ENCODE measurements around the gene GPR42.
"Not testable (repeated sequence)": the region's sequence is repeated elsewhere in the genome, so short reads cannot be mapped to it uniquely, and the experiment has no call there.

Gene GPR42

DNA sequence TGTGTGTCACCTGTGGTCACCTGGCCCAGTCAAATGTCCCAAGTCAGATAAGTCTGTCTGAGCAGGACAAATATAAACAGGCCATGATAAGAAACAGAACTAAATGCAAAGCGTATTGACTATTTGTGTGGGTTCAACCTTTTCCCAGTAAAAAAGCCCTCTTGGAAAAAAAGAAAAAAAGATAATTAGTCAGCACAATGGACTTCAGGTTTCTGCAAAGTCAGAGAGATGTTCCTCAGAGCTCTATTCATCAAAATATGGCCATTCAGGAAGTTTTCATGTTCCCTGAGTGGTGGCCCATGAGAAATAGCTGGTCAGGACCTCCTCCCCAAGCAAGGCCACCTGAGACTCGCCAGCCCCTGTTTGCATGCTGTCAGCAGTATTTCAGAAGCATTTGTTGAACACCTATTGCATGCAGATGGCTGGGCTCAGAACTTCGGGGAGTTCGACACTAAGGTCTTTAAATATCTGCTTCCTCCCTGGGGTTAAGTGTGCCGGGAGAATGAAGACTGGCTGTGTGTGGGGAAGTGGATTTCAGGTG lies 9.9 kb upstream of the GPR42 start:
- no peak for DNase-seq (ENCODE audit: low read depth)
- no peak overlapping the region for H3K4me3 ChIP-seq (ENCODE audit: low read depth, low read length)

DNA sequence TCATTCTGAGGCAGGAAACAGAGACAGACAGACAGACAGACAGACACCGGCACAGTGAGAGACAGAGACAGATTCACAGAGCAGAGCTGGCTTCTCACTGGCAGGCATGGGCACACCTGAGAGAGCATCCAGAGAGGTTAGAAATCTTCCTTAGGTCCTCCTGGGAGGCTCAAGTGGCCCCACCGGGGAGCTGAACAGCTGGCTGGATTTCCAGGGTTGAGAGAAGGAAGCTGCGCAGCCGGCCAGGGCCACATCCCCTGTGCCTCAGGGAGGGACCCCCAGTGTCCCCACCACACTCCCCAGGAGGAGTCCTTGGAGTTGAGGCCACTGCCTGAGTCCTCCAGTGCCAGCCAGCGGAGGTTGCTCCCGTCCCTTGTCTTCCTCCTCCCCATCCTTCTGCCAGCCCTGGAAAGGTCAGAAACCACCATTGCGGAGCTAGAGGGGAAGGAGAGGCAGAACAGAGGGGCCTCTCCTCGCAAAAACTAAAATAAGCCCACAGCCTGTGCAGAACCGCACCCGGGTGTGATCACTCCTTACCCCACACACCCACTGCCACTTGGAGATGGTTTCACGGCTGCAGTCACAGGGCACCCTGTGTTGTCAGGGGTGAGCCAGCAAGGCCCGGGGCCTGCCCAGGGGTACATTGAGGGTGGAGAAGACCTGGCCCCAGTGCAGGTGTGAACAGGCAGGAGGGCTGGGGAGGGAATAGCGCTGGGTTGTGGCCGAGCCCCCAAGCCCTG lies 8.4 kb upstream of the GPR42 start:
- H3K4me3 ChIP-seq (ENCODE audit: low read depth, low read length) = no peak overlapping the region

GRCh38 chr19:35363001-35363590 lies 7.8 kb upstream of the GPR42 start:
- no peak overlapping the region for H3K4me3 ChIP-seq (ENCODE audit: low read depth, low read length)
- DNase-seq (ENCODE audit: low read depth) = no peak

More for the DNA sequence above, 8.4 kb upstream of the GPR42 start:
- DNase-seq (ENCODE audit: low read depth) = no peak

DNA sequence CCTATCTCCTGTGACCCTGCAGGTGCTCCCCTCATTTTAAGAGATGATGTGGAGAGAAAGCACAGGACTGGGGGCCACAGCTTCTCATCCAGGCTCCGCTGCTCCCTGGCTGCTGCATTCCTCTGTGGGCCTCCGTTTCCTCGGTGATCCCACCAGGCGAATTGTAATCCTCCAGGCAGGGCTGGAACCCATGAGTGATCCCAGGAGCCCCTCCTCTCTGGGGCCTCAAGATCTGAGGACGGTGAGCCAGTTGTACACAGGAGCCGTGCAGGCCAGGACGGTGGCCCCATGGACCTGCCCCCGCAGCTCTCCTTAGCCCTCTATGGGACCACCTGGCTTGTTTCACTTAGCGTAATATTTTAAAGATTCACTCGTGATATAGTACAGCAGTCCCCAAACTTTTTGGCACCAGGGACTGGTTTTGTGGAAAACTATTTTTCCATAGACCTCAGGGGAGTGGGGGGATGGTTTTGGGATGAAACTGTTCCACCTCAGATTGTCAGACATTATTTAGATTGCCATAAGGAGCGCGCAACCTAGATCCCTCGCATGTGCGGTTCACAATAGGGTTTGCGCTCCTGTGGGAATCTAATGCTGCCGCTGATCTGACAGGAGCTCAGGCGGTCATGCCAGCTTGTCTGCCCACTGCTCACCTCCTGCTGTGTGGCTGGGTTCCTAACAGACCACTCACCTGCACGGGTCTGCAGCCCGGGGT lies 7.0 kb upstream of the GPR42 start:
- H3K4me3 ChIP-seq (ENCODE audit: low read depth, low read length) = no peak overlapping the region
- no peak for DNase-seq (ENCODE audit: low read depth)

DNA sequence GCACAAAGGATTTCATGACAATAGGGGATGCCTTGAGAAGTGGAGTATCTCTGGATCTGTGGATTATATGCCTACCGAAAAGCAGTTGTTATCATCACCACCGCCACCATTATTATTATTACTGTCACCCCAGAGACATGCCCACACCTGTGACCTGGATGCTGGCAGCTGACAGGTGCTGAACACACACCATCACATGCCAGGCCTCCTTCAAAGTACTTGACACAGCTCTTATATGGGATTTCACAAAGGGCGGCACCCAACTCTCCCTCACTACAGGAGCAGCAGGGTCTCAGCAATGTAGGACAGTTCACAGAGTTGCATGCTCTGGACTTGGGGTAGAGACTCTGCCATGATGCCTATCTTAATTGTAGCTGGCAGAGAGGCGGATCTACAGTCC lies 5.6 kb upstream of the GPR42 start:
- DNase-seq (ENCODE audit: low read depth) = no peak

DNA sequence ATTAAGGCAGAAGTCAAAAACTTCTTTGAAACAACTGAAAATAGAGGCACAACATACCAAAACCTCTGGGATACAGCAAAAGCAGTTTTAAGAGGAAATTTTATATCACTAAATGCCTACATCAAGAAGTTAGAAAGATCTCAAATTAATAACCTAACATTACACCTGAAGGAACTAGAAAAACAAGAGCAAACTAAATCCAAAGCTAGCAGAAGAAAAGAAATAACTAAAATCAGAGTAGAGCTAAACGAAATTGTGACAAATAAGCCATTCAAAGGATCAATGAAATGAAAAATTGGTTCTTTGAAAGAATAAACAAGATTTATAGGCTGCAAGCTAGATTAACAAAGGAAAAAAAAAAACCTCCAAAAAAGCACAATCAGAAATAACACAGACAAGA lies 2.5 kb upstream of the GPR42 start:
- DNase-seq (ENCODE audit: low read depth) = no peak
- no peak overlapping the region for H3K4me3 ChIP-seq (ENCODE audit: low read depth, low read length)

More for the DNA sequence above, 5.6 kb upstream of the GPR42 start:
- H3K4me3 ChIP-seq (ENCODE audit: low read depth, low read length) = no peak overlapping the region

DNA sequence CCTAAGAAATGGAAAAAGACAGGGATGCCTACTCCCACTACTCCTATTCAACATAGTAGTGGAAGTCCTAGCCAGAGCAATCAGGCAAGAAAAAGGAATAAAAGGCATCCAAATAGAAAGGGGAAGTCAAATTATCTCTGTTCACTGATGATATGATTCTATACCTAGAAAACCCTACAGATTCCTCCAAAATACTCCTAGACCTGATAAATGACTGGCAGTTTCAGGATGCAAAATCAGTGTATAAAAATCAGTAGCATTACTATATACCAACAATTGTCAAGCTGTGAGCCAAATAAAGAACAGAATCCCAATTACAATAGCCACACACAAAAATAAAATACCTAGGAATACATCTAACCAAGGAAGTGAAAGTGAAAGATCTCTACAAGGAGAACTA lies 1.3 kb upstream of the GPR42 start:
- no peak for DNase-seq (ENCODE audit: low read depth)
- H3K4me3 ChIP-seq (ENCODE audit: low read depth, low read length) = no peak overlapping the region

GRCh38 chr19:35373492-35373891 lies 2.6 kb downstream of the GPR42 start:
- DNase-seq (ENCODE audit: low read depth) = no peak
- H3K4me3 ChIP-seq (ENCODE audit: low read depth, low read length) = no peak overlapping the region

GRCh38 chr19:35374031-35374430 lies 3.2 kb downstream of the GPR42 start:
- not testable (repeated sequence) for H3K4me3 ChIP-seq (ENCODE audit: low read depth, low read length); DNase-seq (ENCODE audit: low read depth)

DNA sequence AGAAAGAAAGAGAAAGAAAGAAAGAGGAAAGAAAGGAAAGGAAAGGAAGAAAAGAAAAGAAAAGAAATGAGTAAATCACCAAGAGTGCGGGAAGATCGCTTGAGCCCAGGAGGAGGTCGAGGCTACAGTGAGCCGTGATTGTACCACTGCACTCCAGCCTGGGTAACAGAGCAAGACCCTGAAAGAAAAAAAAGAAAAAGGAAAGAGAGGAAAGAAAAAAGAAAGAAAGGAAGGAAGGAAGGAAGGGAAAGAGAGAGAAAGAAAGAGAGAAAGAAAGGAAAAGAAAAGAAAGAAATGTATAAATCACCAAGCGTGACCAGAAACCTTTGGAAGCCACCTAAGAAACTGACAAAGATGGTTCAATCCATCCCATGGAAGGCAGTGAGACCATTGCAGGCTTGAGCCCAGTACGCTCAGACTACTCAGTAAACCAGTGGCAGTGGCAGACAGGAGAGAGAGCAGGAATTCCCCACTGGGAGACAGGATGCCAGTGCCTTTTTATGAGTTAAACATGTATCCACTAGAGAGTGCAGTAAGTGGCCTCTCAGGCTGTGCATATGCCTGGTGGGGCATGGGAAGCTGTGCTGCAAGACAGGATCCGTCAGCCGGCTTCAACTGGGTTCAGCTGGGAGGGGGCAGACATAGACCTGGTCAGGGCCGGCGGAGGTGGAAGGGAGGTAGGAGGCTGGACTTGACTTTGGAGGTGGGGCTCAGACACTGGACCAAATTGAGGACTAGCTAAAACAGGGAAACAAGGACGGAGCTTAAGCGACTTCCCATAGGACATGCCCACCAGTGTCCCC lies 4.8 kb downstream of the GPR42 start:
- no peak for DNase-seq (ENCODE audit: low read depth)
- no peak overlapping the region for H3K4me3 ChIP-seq (ENCODE audit: low read depth, low read length)

DNA sequence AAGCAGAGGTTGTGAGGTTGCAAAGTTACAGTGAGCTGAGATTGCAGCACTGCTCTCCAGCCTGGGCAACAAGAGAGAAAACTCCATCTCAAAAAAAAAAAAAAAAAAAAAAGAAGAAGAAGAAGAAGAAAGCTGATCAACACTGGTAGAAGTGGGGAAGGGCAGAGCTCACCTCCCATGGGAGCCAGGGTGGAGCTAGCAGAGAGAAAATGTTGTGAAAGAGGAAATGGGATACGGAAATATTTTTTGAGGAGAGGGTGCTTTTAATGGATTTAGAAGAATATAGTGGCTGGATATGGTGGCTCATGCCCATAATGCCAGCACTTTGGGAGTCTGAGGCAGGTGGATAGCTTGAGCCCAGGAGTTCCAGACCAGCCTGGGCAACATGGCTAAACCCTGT lies 6.8 kb downstream of the GPR42 start:
- H3K4me3 ChIP-seq (ENCODE audit: low read depth, low read length) = no peak overlapping the region
- DNase-seq (ENCODE audit: low read depth) = no peak

DNA sequence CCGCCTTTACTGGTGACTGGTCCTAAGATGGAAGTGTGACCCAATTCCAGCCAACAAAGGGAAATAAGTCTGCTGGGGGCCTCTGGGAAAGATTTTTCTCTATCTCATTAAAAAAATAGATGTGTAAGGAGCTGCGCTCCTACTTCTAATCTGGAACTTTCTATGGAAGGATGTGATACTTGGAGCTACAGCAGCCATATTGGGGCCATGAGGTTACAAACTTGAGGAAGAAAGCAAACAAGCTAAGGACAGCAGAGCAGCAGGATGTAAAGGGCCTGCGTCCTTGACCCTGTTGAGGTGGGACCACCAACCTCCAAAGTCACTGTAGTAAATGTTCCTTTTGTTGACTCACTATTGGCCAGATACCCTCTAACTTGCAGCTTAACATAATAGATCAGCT lies 7.5 kb downstream of the GPR42 start:
- no peak overlapping the region for H3K4me3 ChIP-seq (ENCODE audit: low read depth, low read length)
- no peak for DNase-seq (ENCODE audit: low read depth)

- not testable (repeated sequence) for DNase-seq (ENCODE audit: low read depth); H3K4me3 ChIP-seq (ENCODE audit: low read depth, low read length)
Measured at GRCh38 chr19:35379545-35379944, 8.7 kb downstream of the GPR42 start.

DNA sequence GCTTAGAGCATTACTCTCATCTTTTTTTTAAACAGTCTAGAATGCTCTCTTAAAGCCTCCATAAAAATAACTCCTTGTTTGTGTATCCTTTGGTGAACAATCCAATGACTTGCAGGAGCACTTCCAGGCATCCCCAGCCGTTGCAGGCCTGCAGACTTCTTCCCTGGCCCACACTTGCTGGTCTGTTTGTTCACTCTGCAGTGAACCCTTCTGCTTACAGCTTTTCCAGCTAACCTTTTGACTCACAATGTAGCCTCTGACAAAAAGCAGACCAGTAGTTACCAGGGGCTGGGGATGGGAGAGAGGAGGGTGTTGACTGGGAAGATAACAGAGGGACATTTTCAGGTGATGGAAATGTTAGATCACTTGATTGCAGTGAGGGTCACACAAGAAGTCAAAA lies 9.1 kb downstream of the GPR42 start:
- no peak for DNase-seq (ENCODE audit: low read depth)
- no peak overlapping the region for H3K4me3 ChIP-seq (ENCODE audit: low read depth, low read length)

DNA sequence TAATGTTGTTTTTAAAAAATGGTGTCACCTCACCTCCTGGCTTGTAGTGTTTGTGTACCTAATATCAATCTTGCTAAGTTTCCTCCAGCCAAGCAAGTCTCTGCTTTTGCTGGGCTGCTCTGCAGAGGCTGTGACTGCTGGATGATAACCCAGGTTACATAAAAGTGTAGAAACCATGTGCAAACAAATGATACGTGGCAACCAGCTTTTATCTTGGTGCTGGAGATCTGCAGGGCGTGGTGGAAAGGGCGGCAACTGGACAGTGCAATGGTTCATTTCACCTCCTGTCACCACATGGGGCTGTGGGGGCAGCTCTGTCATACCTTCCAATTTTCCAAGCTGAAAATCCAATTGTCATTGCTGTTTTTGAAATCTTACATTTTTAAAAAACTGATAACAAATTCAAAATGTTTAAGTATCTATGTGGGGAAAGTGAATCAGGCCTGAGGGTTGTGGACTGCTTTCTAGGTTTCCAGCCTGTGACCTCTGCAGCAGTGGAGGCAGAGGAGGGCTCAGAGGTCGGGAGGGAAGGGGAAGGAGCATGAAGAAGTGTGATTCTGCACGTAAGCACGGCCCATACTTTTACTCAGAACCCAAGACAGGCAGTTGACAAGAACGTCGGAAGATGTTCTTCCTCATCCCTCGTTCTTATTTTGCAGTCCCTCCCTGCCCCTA lies 9.7 kb downstream of the GPR42 start:
- no peak overlapping the region for H3K4me3 ChIP-seq (ENCODE audit: low read depth, low read length)
- no peak for DNase-seq (ENCODE audit: low read depth)

- no peak overlapping the region for H3K4me3 ChIP-seq (ENCODE audit: low read depth, low read length)
- no peak for DNase-seq (ENCODE audit: low read depth)
Measured at GRCh38 chr19:35381318-35381717, 10.4 kb downstream of the GPR42 start.

- DNase-seq (ENCODE audit: low read depth) = no peak
- no peak overlapping the region for H3K4me3 ChIP-seq (ENCODE audit: low read depth, low read length)
Measured at GRCh38 chr19:35381926-35382325, 11.1 kb downstream of the GPR42 start.

DNA sequence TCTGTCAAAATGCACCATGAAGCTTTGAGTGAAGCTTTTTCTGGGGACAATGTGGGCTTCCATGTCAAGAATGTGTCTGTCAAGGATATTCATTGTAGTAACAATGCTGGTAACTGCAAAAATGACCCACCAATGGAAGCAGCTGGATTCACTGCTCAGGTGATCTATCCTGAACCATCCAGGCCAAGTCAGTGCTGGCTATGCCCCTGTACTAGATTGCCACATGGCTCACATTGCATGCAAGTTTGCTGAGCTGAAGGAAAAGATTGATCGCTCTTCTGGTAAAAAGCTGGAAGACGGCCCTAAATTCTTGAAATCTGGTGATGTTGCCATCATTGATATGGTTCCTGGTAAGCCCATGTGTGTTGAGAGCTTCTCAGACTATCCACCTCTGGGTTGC lies 12.7 kb downstream of the GPR42 start:
- no peak for DNase-seq (ENCODE audit: low read depth)
- no peak overlapping the region for H3K4me3 ChIP-seq (ENCODE audit: low read depth, low read length)

All from skeletal muscle cell (primary cell).